HG03378 (cell line): ENCODE data around the gene NFIC.
"Not testable (repeated sequence)": the region's sequence is repeated elsewhere in the genome, so short reads cannot be mapped to it uniquely, and the experiment has no call there.

ENCODE experiments used
- ATAC-seq: cut with Tn5 transposase; IDR thresholded peaks from one replicate; pipeline ENCODE4 v1.9.1; 2021; ENCODE audit warnings: mild to moderate bottlenecking, moderate library complexity; ENCODE audit not compliant: unreplicated experiment

Gene NFIC

GRCh38 chr19:3448616-3449334, 82.4 kb downstream of the NFIC start:
- ATAC-seq = no peak

- no peak for ATAC-seq
These were observed 84.5 kb downstream of the NFIC start for GRCh38 chr19:3450796-3451411.

GRCh38 chr19:3451451-3451866, 85.1 kb downstream of the NFIC start:
- no peak for ATAC-seq

GRCh38 chr19:3452171-3452941, 86.0 kb downstream of the NFIC start:
- no peak for ATAC-seq

GRCh38 chr19:3452942-3453214, 86.5 kb downstream of the NFIC start:
- ATAC-seq = not testable (repeated sequence)

GRCh38 chr19:3453840-3454239, 87.5 kb downstream of the NFIC start:
- no peak for ATAC-seq

- no peak for ATAC-seq
These were observed 88.4 kb downstream of the NFIC start for GRCh38 chr19:3454656-3455392.

GRCh38 chr19:3455393-3455955, 89.1 kb downstream of the NFIC start:
- no peak for ATAC-seq

- no peak for ATAC-seq
These were observed 89.7 kb downstream of the NFIC start for GRCh38 chr19:3455960-3456601.

GRCh38 chr19:3456925-3457527, 90.6 kb downstream of the NFIC start:
- ATAC-seq = no peak

GRCh38 chr19:3457528-3458228, 91.3 kb downstream of the NFIC start:
- ATAC-seq = no peak

GRCh38 chr19:3458229-3459088, 92.1 kb downstream of the NFIC start:
- ATAC-seq = no peak

- ATAC-seq = no peak
These were observed 92.9 kb downstream of the NFIC start for GRCh38 chr19:3459089-3459881.

- no peak for ATAC-seq
These were observed 93.7 kb downstream of the NFIC start for GRCh38 chr19:3459965-3460582.

GRCh38 chr19:3462991-3463713, 96.8 kb downstream of the NFIC start:
- ATAC-seq = no peak

GRCh38 chr19:3463714-3464586, 97.6 kb downstream of the NFIC start:
- no peak for ATAC-seq
